Measurements from ENCODE around the gene SLC4A2.

GRCh38 chr7:151012911-151013347, 46.5 kb upstream of the SLC4A2 start:
- TF ChIP-seq YY1 (IDR thresholded peaks at IDR 0.05; ENCODE audit: insufficient read depth, insufficient read length) (no peak), SUZ12 (IDR thresholded peaks at IDR 0.05; ENCODE audit: extremely low read depth, insufficient read depth, insufficient read length) (no peak)

Measured in NT2/D1 (cell line).